Activated CD4-positive, alpha-beta T cell treated with anti-CD3 and anti-CD28 coated beads for 36 hours (primary cell): ENCODE results near the gene IGFBP2. TPM values are rescaled to one million over a fixed set of nuclear protein-coding genes. Genes with fewer than 3 reads are reported as not detected.

Source experiments
- ATAC-seq: fragments of 200-7000 bp; cut with Tn5 transposase; one replicate; pipeline ENCODE4 v1.10.0; 2021; ENCODE audit warnings: mild to moderate bottlenecking, moderate library complexity
- CTCF ChIA-PET: fragments of 350-600 bp; sonication (Branson Sonifier 250); formaldehyde crosslinking; loops from one replicate; lab custom pipeline; 2021; ENCODE audit warnings: antibody characterized with exemption; lab: Charles Lee
- POLR2A ChIA-PET: fragments of 350-600 bp; sonication (Branson Sonifier 250); formaldehyde crosslinking; loops from one replicate; lab custom pipeline; 2021; ENCODE audit warnings: antibody characterized with exemption, inconsistent platforms; lab: Charles Lee
- DNase-seq: peaks from one replicate; pipeline ENCODE4 v3.0.0-alpha.2; 2020
- H3K27ac Mint-ChIP-seq: one replicate; pipeline ENCODE4 v1.8.0; 2021; ENCODE audit warnings: mixed read lengths
- H3K27me3 Mint-ChIP-seq: one replicate; pipeline ENCODE4 v1.8.0; 2021; ENCODE audit warnings: mixed read lengths
- H3K36me3 Mint-ChIP-seq: one replicate; pipeline ENCODE4 v1.8.0; 2021; ENCODE audit warnings: low read depth, mixed read lengths
- H3K4me1 Mint-ChIP-seq: one replicate; pipeline ENCODE4 v1.8.0; 2021; ENCODE audit warnings: mixed read lengths
- H3K4me3 Mint-ChIP-seq: one replicate; pipeline ENCODE4 v1.8.0; 2021; ENCODE audit warnings: mild to moderate bottlenecking, moderate library complexity, mixed read lengths
- H3K9me3 Mint-ChIP-seq: one replicate; pipeline ENCODE4 v1.8.0; 2021; ENCODE audit warnings: low read depth, mixed read lengths
- intact Hi-C, 2 experiments: fragments of 100-400 bp; cut with DNase I in 1 of 2; cut with micrococcal nuclease in 1 of 2; formaldehyde crosslinking; loops; one replicate each; pipeline versions ENCODE4 v1.14.2 to v1.15.1; 2022 to 2024; cut with DNase I, micrococcal nuclease
- total RNA-seq, 2 experiments: library from RNA; stranded (reverse); gene quantifications; one replicate each; pipeline ENCODE4 v1.2.3, GENCODE V29; 2021

The IGFBP2 gene
- total RNA-seq, 2 experiments from 2014 or later = 9.8 to 11.5 TPM

GRCh38 chr2:216678813-216679657 is 45.8 kb downstream of the IGFBP2 start:
- ChIA-PET POLR2A (no interaction called here), CTCF (no interaction called here)
- Mint-ChIP-seq H3K36me3 (no peaks in the 10 kb centered on the region), H3K4me3 (no peak overlapping the region), H3K27me3 (peaks cover 11% of the 10 kb centered on the region), H3K4me1 (peaks cover 8% of the 10 kb centered on the region), H3K9me3 (no peaks in the 10 kb centered on the region), H3K27ac (no peak overlapping the region)
- DNase-seq (no peak), ATAC-seq (no peak)
- intact Hi-C loops = no loop called here

- ChIA-PET POLR2A (no interaction called here), CTCF (no interaction called here)
- ATAC-seq (no peak), DNase-seq (no peak)
- intact Hi-C loops = no loop called here
- Mint-ChIP-seq H3K36me3 (no peaks in the 10 kb centered on the region), H3K9me3 (no peaks in the 10 kb centered on the region), H3K27me3 (peaks cover 16% of the 10 kb centered on the region), H3K4me1 (peaks cover 8% of the 10 kb centered on the region), H3K27ac (no peak overlapping the region), H3K4me3 (no peak overlapping the region)
Observed at GRCh38 chr2:216679658-216680024, 46.4 kb downstream of the IGFBP2 start.

GRCh38 chr2:216680951-216681629 is 47.9 kb downstream of the IGFBP2 start:
- Mint-ChIP-seq H3K4me1 (peaks cover 8% of the 10 kb centered on the region), H3K9me3 (no peaks in the 10 kb centered on the region), H3K4me3 (no peak overlapping the region), H3K36me3 (no peaks in the 10 kb centered on the region), H3K27me3 (peaks cover 16% of the 10 kb centered on the region), H3K27ac (no peak overlapping the region)
- ATAC-seq (no peak), DNase-seq (no peak)
- POLR2A ChIA-PET = no interaction called here
- intact Hi-C loops = no loop called here
- CTCF ChIA-PET = interaction anchor here (0.6 to 2.3 kb wide), 9 partner anchors 15 to 1032 kb away, joined by 3 to 9 read pairs (median 4); partner anchors contain the start of gene IGFBP5

GRCh38 chr2:216681683-216682082 is 48.5 kb downstream of the IGFBP2 start:
- no peak overlapping the region for H3K27ac Mint-ChIP-seq
- CTCF ChIA-PET = interaction anchor here (0.6 to 2.3 kb wide), 19 partner anchors 7 to 1031 kb away, joined by 3 to 9 read pairs (median 4); partner anchors contain the start of gene IGFBP5
- H3K4me1 Mint-ChIP-seq = peaks cover 8% of the 10 kb centered on the region
- H3K9me3 Mint-ChIP-seq = no peaks in the 10 kb centered on the region
- no peaks in the 10 kb centered on the region for H3K36me3 Mint-ChIP-seq
- intact Hi-C loops = loop anchor here (1.0 kb wide), 3 partner anchors 829 to 1075 kb away; no protein-coding TSS in a partner anchor
- H3K4me3 Mint-ChIP-seq = no peak overlapping the region
- peaks cover 13% of the 10 kb centered on the region for H3K27me3 Mint-ChIP-seq
- ATAC-seq = no peak
- DNase-seq = no peak
- POLR2A ChIA-PET = no interaction called here

- Mint-ChIP-seq H3K4me3 (no peak overlapping the region), H3K27ac (no peak overlapping the region), H3K36me3 (no peaks in the 10 kb centered on the region), H3K4me1 (peaks cover 8% of the 10 kb centered on the region), H3K27me3 (peaks cover 19% of the 10 kb centered on the region), H3K9me3 (no peaks in the 10 kb centered on the region)
- ATAC-seq (no peak), DNase-seq (no peak)
- intact Hi-C loops = no loop called here
- CTCF ChIA-PET = interaction anchor here (0.7 to 1.2 kb wide), 5 partner anchors 16 to 1029 kb away, joined by 3 to 4 read pairs (median 3); no protein-coding TSS in a partner anchor
- POLR2A ChIA-PET = no interaction called here
Observed at GRCh38 chr2:216683846-216684245, 50.6 kb downstream of the IGFBP2 start.

GRCh38 chr2:216685327-216685875 is 52.2 kb downstream of the IGFBP2 start:
- CTCF ChIA-PET = interaction anchor here (0.6 to 1.3 kb wide), 3 partner anchors 10 to 826 kb away, joined by 4 to 6 read pairs (median 5); partner anchors contain the start of gene IGFBP5
- H3K27ac Mint-ChIP-seq = no peak overlapping the region
- peaks cover 29% of the 10 kb centered on the region for H3K27me3 Mint-ChIP-seq
- no peak for ATAC-seq
- POLR2A ChIA-PET = no interaction called here
- H3K4me1 Mint-ChIP-seq = peaks cover 8% of the 10 kb centered on the region
- no peaks in the 10 kb centered on the region for H3K9me3 Mint-ChIP-seq
- no peak for DNase-seq
- H3K36me3 Mint-ChIP-seq = no peaks in the 10 kb centered on the region
- H3K4me3 Mint-ChIP-seq = no peak overlapping the region
- intact Hi-C loops = no loop called here

GRCh38 chr2:216687111-216687510 is 53.9 kb downstream of the IGFBP2 start:
- Mint-ChIP-seq H3K9me3 (no peaks in the 10 kb centered on the region), H3K27me3 (peaks cover 36% of the 10 kb centered on the region), H3K4me1 (peaks cover 14% of the 10 kb centered on the region), H3K36me3 (no peaks in the 10 kb centered on the region), H3K4me3 (no peak overlapping the region), H3K27ac (no peak overlapping the region)
- no peak for ATAC-seq
- intact Hi-C loops = no loop called here
- CTCF ChIA-PET = interaction anchor here (0.5 to 1.3 kb wide), 4 partner anchors 12 to 844 kb away, joined by 3 to 4 read pairs (median 4); no protein-coding TSS in a partner anchor
- no peak for DNase-seq
- POLR2A ChIA-PET = no interaction called here

- ChIA-PET POLR2A (no interaction called here), CTCF (interaction anchor here (0.6 to 1.3 kb wide), 2 partner anchors 178 to 819 kb away, joined by 3 read pairs; no protein-coding TSS in a partner anchor)
- Mint-ChIP-seq H3K27ac (no peak overlapping the region), H3K4me1 (peaks cover 16% of the 10 kb centered on the region), H3K36me3 (no peaks in the 10 kb centered on the region), H3K27me3 (peaks cover 40% of the 10 kb centered on the region), H3K9me3 (no peaks in the 10 kb centered on the region), H3K4me3 (no peak overlapping the region)
- DNase-seq (peak; percentile 63), ATAC-seq (no peak)
- intact Hi-C loops = no loop called here
Observed at GRCh38 chr2:216687646-216688045, 54.4 kb downstream of the IGFBP2 start.

- DNase-seq (no peak), ATAC-seq (no peak)
- no peaks in the 10 kb centered on the region for H3K9me3 Mint-ChIP-seq
- H3K27me3 Mint-ChIP-seq = peaks cover 40% of the 10 kb centered on the region
- H3K36me3 Mint-ChIP-seq = no peaks in the 10 kb centered on the region
- H3K27ac Mint-ChIP-seq = no peak overlapping the region
- peaks cover 23% of the 10 kb centered on the region for H3K4me1 Mint-ChIP-seq
- intact Hi-C loops = no loop called here
- POLR2A ChIA-PET = no interaction called here
- no peak overlapping the region for H3K4me3 Mint-ChIP-seq
- CTCF ChIA-PET = interaction anchor here (0.8 to 1.3 kb wide), 3 partner anchors 8 to 1025 kb away, joined by 3 to 4 read pairs (median 3); no protein-coding TSS in a partner anchor
Observed at GRCh38 chr2:216688731-216689340, 55.6 kb downstream of the IGFBP2 start.

GRCh38 chr2:216689397-216689796 is 56.2 kb downstream of the IGFBP2 start:
- H3K27me3 Mint-ChIP-seq = peaks cover 41% of the 10 kb centered on the region
- intact Hi-C loops = no loop called here

GRCh38 chr2:216690456-216690852 is 57.2 kb downstream of the IGFBP2 start:
- ATAC-seq (no peak), DNase-seq (no peak)
- CTCF ChIA-PET = interaction anchor here (0.6 to 1.0 kb wide), 2 partner anchors 105 to 1060 kb away, joined by 3 read pairs; no protein-coding TSS in a partner anchor
- Mint-ChIP-seq H3K36me3 (no peaks in the 10 kb centered on the region), H3K27me3 (peaks cover 43% of the 10 kb centered on the region), H3K9me3 (no peaks in the 10 kb centered on the region), H3K4me3 (no peak overlapping the region), H3K4me1 (peaks cover 32% of the 10 kb centered on the region), H3K27ac (no peak overlapping the region)
- intact Hi-C loops = loop anchor here (5.0 to 10.0 kb wide), 4 partner anchors 58 to 1067 kb away; partner anchors contain the start of gene IGFBP2 (in 1 of the 2)
- POLR2A ChIA-PET = no interaction called here

More at GRCh38 chr2:216689397-216689796, 56.2 kb downstream of the IGFBP2 start:
- Mint-ChIP-seq H3K9me3 (no peaks in the 10 kb centered on the region), H3K27ac (no peak overlapping the region), H3K4me3 (no peak overlapping the region), H3K36me3 (no peaks in the 10 kb centered on the region), H3K4me1 (peaks cover 28% of the 10 kb centered on the region)
- POLR2A ChIA-PET = no interaction called here
- ATAC-seq = no peak
- no peak for DNase-seq
- CTCF ChIA-PET = interaction anchor here (0.6 to 1.0 kb wide), 3 partner anchors 8 to 1061 kb away, joined by 3 to 4 read pairs (median 3); no protein-coding TSS in a partner anchor
